ENCODE measurements around the gene MANSC4. TPM values are rescaled to one million over a fixed set of nuclear protein-coding genes. Genes with fewer than 3 reads are reported as not detected.

MANSC4 gene
- total RNA-seq, 1 donor from 2014 or later: not detected

- no peak for DNase-seq (ENCODE audit: low spot score)
- H3K27ac Mint-ChIP-seq: peak overlapping the region; percentile 72
- H3K9me3 Mint-ChIP-seq: no peaks in the 10 kb centered on the region
- intact Hi-C loops (cut with micrococcal nuclease): loop anchor here (2.0 kb wide), 1 partner anchor 32 kb away; no protein-coding TSS in a partner anchor
- H3K27me3 Mint-ChIP-seq (ENCODE audit: insufficient read depth): no peaks in the 10 kb centered on the region
- H3K4me1 Mint-ChIP-seq (ENCODE audit: low read depth): peaks cover 19% of the 10 kb centered on the region
- no peak overlapping the region for H3K4me3 Mint-ChIP-seq
- H3K36me3 Mint-ChIP-seq (ENCODE audit: low read depth): peaks cover 49% of the 10 kb centered on the region
Measured at GRCh38 chr12:27794818-27795584, 15.0 kb upstream of the MANSC4 start.

- DNase-seq (ENCODE audit: low spot score): no peak
- intact Hi-C loops (cut with micrococcal nuclease): no loop called here
- Mint-ChIP-seq H3K4me1 (ENCODE audit: low read depth) (peaks cover 37% of the 10 kb centered on the region), H3K27ac (no peak overlapping the region), H3K36me3 (ENCODE audit: low read depth) (peaks cover 35% of the 10 kb centered on the region), H3K9me3 (no peaks in the 10 kb centered on the region), H3K4me3 (no peak overlapping the region), H3K27me3 (ENCODE audit: insufficient read depth) (no peaks in the 10 kb centered on the region)
Measured at GRCh38 chr12:27790179-27790578, 10.1 kb upstream of the MANSC4 start.

- DNase-seq (ENCODE audit: low spot score): no peak
- H3K27ac Mint-ChIP-seq: no peak overlapping the region
- H3K9me3 Mint-ChIP-seq: no peaks in the 10 kb centered on the region
- H3K4me1 Mint-ChIP-seq (ENCODE audit: low read depth): peaks cover 27% of the 10 kb centered on the region
- H3K36me3 Mint-ChIP-seq (ENCODE audit: low read depth): peaks cover 28% of the 10 kb centered on the region
- intact Hi-C loops (cut with micrococcal nuclease): loop anchor here (2.0 kb wide), 1 partner anchor 15 kb away; no protein-coding TSS in a partner anchor
- no peaks in the 10 kb centered on the region for H3K27me3 Mint-ChIP-seq (ENCODE audit: insufficient read depth)
- H3K4me3 Mint-ChIP-seq: no peak overlapping the region
Measured at GRCh38 chr12:27787559-27787958, 7.5 kb upstream of the MANSC4 start.

- intact Hi-C loops (cut with micrococcal nuclease): loop anchor here (1.0 to 2.0 kb wide), 2 partner anchors 17 to 36 kb away; no protein-coding TSS in a partner anchor
- peaks cover 29% of the 10 kb centered on the region for H3K36me3 Mint-ChIP-seq (ENCODE audit: low read depth)
- no peaks in the 10 kb centered on the region for H3K27me3 Mint-ChIP-seq (ENCODE audit: insufficient read depth)
- H3K4me3 Mint-ChIP-seq: no peak overlapping the region
- DNase-seq (ENCODE audit: low spot score): no peak
- H3K4me1 Mint-ChIP-seq (ENCODE audit: low read depth): peaks cover 40% of the 10 kb centered on the region
- peak overlapping the region; percentile 68 for H3K27ac Mint-ChIP-seq
- no peaks in the 10 kb centered on the region for H3K9me3 Mint-ChIP-seq
Measured at GRCh38 chr12:27785882-27786570, 6.0 kb upstream of the MANSC4 start.

- H3K36me3 Mint-ChIP-seq (ENCODE audit: low read depth): peaks cover 21% of the 10 kb centered on the region
- peaks cover 43% of the 10 kb centered on the region for H3K4me1 Mint-ChIP-seq (ENCODE audit: low read depth)
- peak overlapping the region; percentile 83 for H3K4me3 Mint-ChIP-seq
- no peaks in the 10 kb centered on the region for H3K9me3 Mint-ChIP-seq
- intact Hi-C loops (cut with micrococcal nuclease): no loop called here
- no peak overlapping the region for H3K27ac Mint-ChIP-seq
- DNase-seq (ENCODE audit: low spot score): no peak
- peaks cover 13% of the 10 kb centered on the region for H3K27me3 Mint-ChIP-seq (ENCODE audit: insufficient read depth)
Measured at GRCh38 chr12:27782481-27782880, 2.4 kb upstream of the MANSC4 start.

- H3K27me3 Mint-ChIP-seq (ENCODE audit: insufficient read depth): peaks cover 19% of the 10 kb centered on the region
- H3K27ac Mint-ChIP-seq: peak overlapping the region; percentile 70
- intact Hi-C loops (cut with micrococcal nuclease): loop anchor here (1.0 to 2.0 kb wide), 3 partner anchors 19 to 71 kb away; partner anchors contain the start of gene MRPS35
- peaks cover 42% of the 10 kb centered on the region for H3K4me1 Mint-ChIP-seq (ENCODE audit: low read depth)
- no peaks in the 10 kb centered on the region for H3K9me3 Mint-ChIP-seq
- H3K4me3 Mint-ChIP-seq: peak overlapping the region; percentile 83
- no peak for DNase-seq (ENCODE audit: low spot score)
- peaks cover 21% of the 10 kb centered on the region for H3K36me3 Mint-ChIP-seq (ENCODE audit: low read depth)
Measured at GRCh38 chr12:27781680-27782079, 1.6 kb upstream of the MANSC4 start.

GRCh38 chr12:27780612-27781408 lies 774 bp upstream of the MANSC4 start:
- Mint-ChIP-seq H3K4me3 (peak overlapping the region; percentile 83), H3K27me3 (ENCODE audit: insufficient read depth) (peaks cover 19% of the 10 kb centered on the region), H3K9me3 (no peaks in the 10 kb centered on the region), H3K36me3 (ENCODE audit: low read depth) (peaks cover 21% of the 10 kb centered on the region), H3K4me1 (ENCODE audit: low read depth) (peaks cover 35% of the 10 kb centered on the region), H3K27ac (peak overlapping the region; percentile 70)
- intact Hi-C loops (cut with micrococcal nuclease): loop anchor here (1.0 to 2.0 kb wide), 5 partner anchors 19 to 70 kb away; partner anchors contain the start of gene MRPS35
- no peak for DNase-seq (ENCODE audit: low spot score)

- Mint-ChIP-seq H3K27me3 (ENCODE audit: insufficient read depth) (peaks cover 19% of the 10 kb centered on the region), H3K36me3 (ENCODE audit: low read depth) (peaks cover 17% of the 10 kb centered on the region), H3K4me3 (peak overlapping the region; percentile 84), H3K27ac (peak overlapping the region; percentile 75), H3K9me3 (no peaks in the 10 kb centered on the region), H3K4me1 (ENCODE audit: low read depth) (peaks cover 30% of the 10 kb centered on the region)
- intact Hi-C loops (cut with micrococcal nuclease): no loop called here
- DNase-seq (ENCODE audit: low spot score): no peak
Measured at GRCh38 chr12:27779416-27779919, 568 bp downstream of the MANSC4 start.

GRCh38 chr12:27778206-27778605 lies 1.8 kb downstream of the MANSC4 start:
- Mint-ChIP-seq H3K27me3 (ENCODE audit: insufficient read depth) (peaks cover 25% of the 10 kb centered on the region), H3K27ac (no peak overlapping the region), H3K4me3 (peak overlapping the region; percentile 41), H3K4me1 (ENCODE audit: low read depth) (peaks cover 30% of the 10 kb centered on the region), H3K36me3 (ENCODE audit: low read depth) (peaks cover 14% of the 10 kb centered on the region), H3K9me3 (no peaks in the 10 kb centered on the region)
- no peak for DNase-seq (ENCODE audit: low spot score)
- intact Hi-C loops (cut with micrococcal nuclease): no loop called here

- peaks cover 24% of the 10 kb centered on the region for H3K4me1 Mint-ChIP-seq (ENCODE audit: low read depth)
- no peak overlapping the region for H3K4me3 Mint-ChIP-seq
- H3K27ac Mint-ChIP-seq: no peak overlapping the region
- DNase-seq (ENCODE audit: low spot score): no peak
- H3K36me3 Mint-ChIP-seq (ENCODE audit: low read depth): peaks cover 8% of the 10 kb centered on the region
- no peaks in the 10 kb centered on the region for H3K9me3 Mint-ChIP-seq
- peaks cover 32% of the 10 kb centered on the region for H3K27me3 Mint-ChIP-seq (ENCODE audit: insufficient read depth)
- intact Hi-C loops (cut with micrococcal nuclease): no loop called here
Measured at GRCh38 chr12:27777141-27777540, 2.9 kb downstream of the MANSC4 start.

- Mint-ChIP-seq H3K36me3 (ENCODE audit: low read depth) (peaks cover 3% of the 10 kb centered on the region), H3K27ac (no peak overlapping the region), H3K9me3 (no peaks in the 10 kb centered on the region), H3K27me3 (ENCODE audit: insufficient read depth) (peaks cover 28% of the 10 kb centered on the region), H3K4me3 (no peak overlapping the region), H3K4me1 (ENCODE audit: low read depth) (peaks cover 8% of the 10 kb centered on the region)
- no peak for DNase-seq (ENCODE audit: low spot score)
- intact Hi-C loops (cut with micrococcal nuclease): no loop called here
Measured at GRCh38 chr12:27772328-27773049, 7.5 kb downstream of the MANSC4 start.

Data from activated T-helper 1 cell treated with anti-CD3 and anti-CD28 coated beads, Interleukin-12 subunit alpha, Interleukin-12 subunit beta, Interleukin-2, Interleukin-4 antibody, amounts not matched to agents 30 ng/mL and 10 ng/mL and 1 ng/mL, durations not matched to agents 14 hours and 24 hours and 36 hours (primary cell).